Adrenal gland (tissue), 5 donors: ENCODE results near the gene GRM8.

Experiments used
- CTCF ChIP-seq, 6 experiments: fragments of 450-650 bp in 4 of 6; fragments of 200-600 bp in 2 of 6; sonication (generic) in 1 of 6; IDR thresholded peaks; 1 replicate in 5 of 6; 2 replicates in 1 of 6; pipeline versions ENCODE4 v1.5.1 to v1.8.0; 2016 to 2021; ENCODE audit warnings: antibody characterized with exemption in 6 of 6, mild to moderate bottlenecking in 2 of 6, moderate library complexity in 1 of 6
- POLR2A ChIP-seq, 2 donors: fragments of 450-650 bp; IDR thresholded peaks; one replicate each; pipeline ENCODE4 v1.6.1; 2017; ENCODE audit warnings: antibody characterized with exemption in 2 of 2, mild to moderate bottlenecking in 2 of 2, moderate library complexity in 1 of 2
- donor health status: DM: no; HTN: no; CAD: no.

GRCh38 chr7:126996659-126997058 lies 256.1 kb downstream of the GRM8 start:
- TF ChIP-seq CTCF (IDR thresholded peaks at IDR 0.05) (no peak), POLR2A (IDR thresholded peaks at IDR 0.05) (no peak)
